ENCODE data around the gene PRODH2. TPM values are rescaled to one million over a fixed set of nuclear protein-coding genes. Genes with fewer than 3 reads are reported as not detected.

The PRODH2 gene
- polyA plus RNA-seq, 1 of the 3 experiments (the other 2 are of a cell fraction) = not detected

GRCh38 chr19:35764432-35765315 is 48.0 kb downstream of the PRODH2 start:
- Histone ChIP-seq H4K20me1 (ENCODE audit: insufficient read depth) (no peaks in the 10 kb centered on the region), H2AFZ (ENCODE audit: low read depth) (no peak overlapping the region), H3K9me2 (no peaks in the 10 kb centered on the region), H3K4me3 (ENCODE audit: low read depth in 2 of 2, low read length in 1 of 2) (no peak overlapping the region), H3K4me1 (ENCODE audit: control insufficient read depth in 1 of 2, insufficient read depth in 2 of 2, low read depth in 1 of 2, low read length in 1 of 2) (peaks cover 0 to 2% of the 10 kb centered on the region in 2 experiments; a peak in 1 of 4 replicates), H3K9ac (no peak overlapping the region), H3F3A (replicated peaks; ENCODE audit: insufficient read depth) (no peaks in the 10 kb centered on the region), H3K27me3 (ENCODE audit: insufficient read depth) (no peaks in the 10 kb centered on the region), H3K36me3 (replicated peaks in 1 of 2; ENCODE audit: control insufficient read depth in 1 of 2, insufficient read depth in 2 of 2, low read length in 1 of 2) (peaks cover 9 to 28% of the 10 kb centered on the region in 2 experiments), H3K4me2 (no peak overlapping the region), H3K79me2 (ENCODE audit: insufficient read depth) (peaks cover 13% of the 10 kb centered on the region), H3K9me3 (no peaks in the 10 kb centered on the region), H3K27ac (ENCODE audit: low read depth in 2 of 2, low read length in 1 of 2) (no peak overlapping the region)
- ChIA-PET CTCF (interaction anchor here (1.1 kb wide), 1 partner anchor 11 kb away, joined by 3 read pairs; no protein-coding TSS in a partner anchor), POLR2A (interaction anchor here (1.0 to 1.5 kb wide), 3 partner anchors 8 to 24 kb away, joined by 3 read pairs; partner anchors contain the start of genes PSENEN and U2AF1L4)
- TF ChIP-seq, protein P1, sequence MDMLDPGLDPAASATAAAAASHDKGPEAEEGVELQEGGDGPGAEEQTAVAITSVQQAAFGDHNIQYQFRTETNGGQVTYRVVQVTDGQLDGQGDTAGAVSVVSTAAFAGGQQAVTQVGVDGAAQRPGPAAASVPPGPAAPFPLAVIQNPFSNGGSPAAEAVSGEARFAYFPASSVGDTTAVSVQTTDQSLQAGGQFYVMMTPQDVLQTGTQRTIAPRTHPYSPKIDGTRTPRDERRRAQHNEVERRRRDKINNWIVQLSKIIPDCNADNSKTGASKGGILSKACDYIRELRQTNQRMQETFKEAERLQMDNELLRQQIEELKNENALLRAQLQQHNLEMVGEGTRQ (IDR thresholded peaks at IDR 0.05; ENCODE audit: borderline replicate concordance, low read depth, low read length) = no peak
- TF ChIP-seq RCOR1 (IDR thresholded peaks at IDR 0.05; ENCODE audit: low read length) = no peak
- TF ChIP-seq FOSL2 (IDR thresholded peaks at IDR 0.05; ENCODE audit: borderline replicate concordance, low read depth) = no peak
- TF ChIP-seq TAF1 (IDR thresholded peaks at IDR 0.05; ENCODE audit: borderline replicate concordance, low read depth, low read length) = no peak
- 94% methylated on average over 17 of the region's 17 CpGs for WGBS (ENCODE audit: low lambda C conversion rate)
- no peak for DNase-seq

GRCh38 chr19:35760711-35761349 is 51.8 kb downstream of the PRODH2 start:
- ChIA-PET CTCF (interaction anchor here (1.3 kb wide), 1 partner anchor 20 kb away, joined by 4 read pairs; no protein-coding TSS in a partner anchor), POLR2A (no interaction called here)
- H3F3A ChIP-seq (replicated peaks; ENCODE audit: insufficient read depth) = peaks cover 10% of the 10 kb centered on the region
- H3K4me1 ChIP-seq (ENCODE audit: control insufficient read depth in 1 of 2, insufficient read depth in 2 of 2, low read depth in 1 of 2, low read length in 1 of 2) = peaks cover 7 to 19% of the 10 kb centered on the region in 2 experiments; a peak in 3 of 4 replicates
- peaks cover 4% of the 10 kb centered on the region for H4K20me1 ChIP-seq (ENCODE audit: insufficient read depth)
- H3K4me2 ChIP-seq = no peak overlapping the region
- H3K36me3 ChIP-seq (replicated peaks in 1 of 2; ENCODE audit: control insufficient read depth in 1 of 2, insufficient read depth in 2 of 2, low read length in 1 of 2) = peaks cover 5 to 28% of the 10 kb centered on the region in 2 experiments
- 89% methylated on average over 4 of the region's 4 CpGs for WGBS (ENCODE audit: low lambda C conversion rate)
- no peak overlapping the region for H3K27ac ChIP-seq (ENCODE audit: low read depth in 2 of 2, low read length in 1 of 2)
- H3K9me2 ChIP-seq = no peaks in the 10 kb centered on the region
- no peak overlapping the region for H3K4me3 ChIP-seq (ENCODE audit: low read depth in 2 of 2, low read length in 1 of 2)
- no peak overlapping the region for H3K9ac ChIP-seq
- no peaks in the 10 kb centered on the region for H3K27me3 ChIP-seq (ENCODE audit: insufficient read depth)
- peaks cover 27% of the 10 kb centered on the region for H3K79me2 ChIP-seq (ENCODE audit: insufficient read depth)
- DNase-seq = no peak
- H2AFZ ChIP-seq (ENCODE audit: low read depth) = no peak overlapping the region
- no peaks in the 10 kb centered on the region for H3K9me3 ChIP-seq
- TF ChIP-seq FOSL2 (IDR thresholded peaks at IDR 0.05; ENCODE audit: borderline replicate concordance, low read depth) = peak; percentile 21; the same call in 1 of the 2 replicates
- TF ChIP-seq RAD21 (IDR thresholded peaks at IDR 0.05; ENCODE audit: low read length) = no peak

GRCh38 chr19:35759697-35760096 is 52.9 kb downstream of the PRODH2 start:
- peak overlapping the region; percentile 95; the same call in 1 of the 2 replicates for H3K4me2 ChIP-seq
- H3K9me3 ChIP-seq = no peaks in the 10 kb centered on the region
- H3K36me3 ChIP-seq (replicated peaks in 1 of 2; ENCODE audit: control insufficient read depth in 1 of 2, insufficient read depth in 2 of 2, low read length in 1 of 2) = peaks cover 7 to 28% of the 10 kb centered on the region in 2 experiments
- ChIA-PET CTCF (interaction anchor here (0.8 to 1.3 kb wide), 3 partner anchors 13 to 60 kb away, joined by 3 to 4 read pairs (median 3); no protein-coding TSS in a partner anchor), POLR2A (interaction anchor here (0.5 kb wide), 1 partner anchor 251 kb away, joined by 3 read pairs; no protein-coding TSS in a partner anchor)
- DNase-seq = no peak
- H3K27ac ChIP-seq (ENCODE audit: low read depth in 2 of 2, low read length in 1 of 2) = no peak overlapping the region
- peaks cover 7 to 19% of the 10 kb centered on the region in 2 experiments; a peak in 3 of 4 replicates for H3K4me1 ChIP-seq (ENCODE audit: control insufficient read depth in 1 of 2, insufficient read depth in 2 of 2, low read depth in 1 of 2, low read length in 1 of 2)
- 100% methylated on average over 2 of the region's 2 CpGs for WGBS (ENCODE audit: low lambda C conversion rate)
- H3K9ac ChIP-seq = no peak overlapping the region
- H3K27me3 ChIP-seq (ENCODE audit: insufficient read depth) = no peaks in the 10 kb centered on the region
- no peaks in the 10 kb centered on the region for H3K9me2 ChIP-seq
- H4K20me1 ChIP-seq (ENCODE audit: insufficient read depth) = peaks cover 4% of the 10 kb centered on the region
- H3F3A ChIP-seq (replicated peaks; ENCODE audit: insufficient read depth) = peaks cover 10% of the 10 kb centered on the region
- H2AFZ ChIP-seq (ENCODE audit: low read depth) = no peak overlapping the region
- H3K79me2 ChIP-seq (ENCODE audit: insufficient read depth) = peaks cover 27% of the 10 kb centered on the region
- no peak for TF ChIP-seq TAF1 (IDR thresholded peaks at IDR 0.05; ENCODE audit: borderline replicate concordance, low read depth, low read length)
- TF ChIP-seq POLR2AphosphoS5 (IDR thresholded peaks at IDR 0.05; ENCODE audit: low read depth, low read length) = peak; percentile 37; the same call in 1 of the 2 replicates
- 0 out of 4 replicates have a peak overlapping the region, but pooled peaks of 1 of the 2 experiments have one; percentile 99 for H3K4me3 ChIP-seq (ENCODE audit: low read depth in 2 of 2, low read length in 1 of 2)

Data from SK-N-SH (cell line).